Activated naive CD8-positive, alpha-beta T cell treated with anti-CD3 and anti-CD28 coated beads, Interleukin-2, amount 50 U/mL, for 24 hours (primary cell): Measurements from ENCODE around the gene EEF2K.
"Not testable (repeated sequence)": the region's sequence is repeated elsewhere in the genome, so short reads cannot be mapped to it uniquely, and the experiment has no call there.

ENCODE experiments used
- ATAC-seq: fragments of 150-1000 bp; cut with Tn5 transposase; one replicate; pipeline ENCODE4 v1.10.0; 2021
- DNase-seq: peaks from one replicate; pipeline ENCODE4 v3.0.0; 2021
- H3K27ac Mint-ChIP-seq: one replicate; pipeline ENCODE4 v1.8.0; 2021; ENCODE audit warnings: mild to moderate bottlenecking, mixed read lengths
- H3K27me3 Mint-ChIP-seq: one replicate; pipeline ENCODE4 v1.8.0; 2021; ENCODE audit warnings: mixed read lengths
- H3K36me3 Mint-ChIP-seq: one replicate; pipeline ENCODE4 v1.8.0; 2021; ENCODE audit warnings: low read depth, mixed read lengths
- H3K4me1 Mint-ChIP-seq: one replicate; pipeline ENCODE4 v1.8.0; 2021; ENCODE audit warnings: mixed read lengths
- H3K4me3 Mint-ChIP-seq: one replicate; pipeline ENCODE4 v1.8.0; 2021; ENCODE audit warnings: mild to moderate bottlenecking, moderate library complexity, mixed read lengths
- H3K9me3 Mint-ChIP-seq: one replicate; pipeline ENCODE4 v1.8.0; 2021; ENCODE audit warnings: mixed read lengths

The EEF2K gene

GRCh38 chr16:22206013-22206841 lies at the start of gene EEF2K:
Gene EEF2K (plus strand): TSS chr16:22206278. CDS start chr16:22225730, 19,452 bp downstream.
- Mint-ChIP-seq H3K9me3 (no peaks in the 10 kb centered on the region), H3K36me3 (peaks cover 10% of the 10 kb centered on the region), H3K4me3 (peak within 1 kb of the TSS; percentile 93), H3K4me1 (peaks cover 48% of the 10 kb centered on the region), H3K27ac (peak within 1 kb of the TSS; percentile 87), H3K27me3 (no peaks in the 10 kb centered on the region)
- DNase-seq (peak; percentile 85), ATAC-seq (peak; percentile 85)

GRCh38 chr16:22161401-22161800 lies 44.7 kb upstream of the EEF2K start:
- no peak for ATAC-seq
- Mint-ChIP-seq H3K27me3 (peaks cover 9% of the 10 kb centered on the region), H3K27ac (peak overlapping the region; percentile 13), H3K4me3 (no peak overlapping the region), H3K36me3 (no peaks in the 10 kb centered on the region), H3K4me1 (peaks cover 7% of the 10 kb centered on the region), H3K9me3 (peaks cover 7% of the 10 kb centered on the region)
- no peak for DNase-seq

DNA sequence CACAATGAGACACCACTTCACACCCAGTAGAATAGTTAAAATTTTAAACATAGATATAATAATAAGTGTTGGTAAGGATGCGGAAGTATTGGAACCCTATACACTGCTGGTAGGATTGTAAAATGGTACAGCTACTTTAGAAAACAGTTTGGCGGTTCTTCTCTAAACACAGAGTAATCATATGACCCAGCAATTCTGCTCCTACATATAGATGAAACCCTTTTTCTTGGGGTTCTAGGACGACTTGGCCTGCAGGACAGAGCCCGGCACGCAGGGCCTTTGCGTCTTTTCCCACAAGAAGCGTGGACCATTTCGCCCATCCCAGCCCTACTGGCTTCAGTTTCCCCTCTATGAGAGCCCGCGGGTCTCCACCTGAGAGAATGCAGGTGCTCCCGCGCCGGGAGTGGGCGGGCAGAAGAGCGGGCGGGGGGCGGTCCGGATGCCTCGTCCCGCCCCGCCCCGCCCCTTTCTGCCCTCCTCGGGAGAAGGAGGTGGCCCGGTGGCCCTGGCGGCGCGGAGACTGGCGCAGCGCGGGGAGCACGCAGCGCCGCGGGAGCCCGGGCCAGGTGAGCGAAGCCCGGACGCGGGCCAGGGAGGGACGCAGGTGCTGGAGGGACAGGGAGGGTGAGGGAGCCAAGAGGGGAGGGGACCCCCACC lies 44.0 kb upstream of the EEF2K start, which contains the start of gene SDR42E2:
Gene SDR42E2 (plus strand): TSS at position 508 of the 657 bp plus-strand sequence. CDS start 3,077 bp downstream, outside the sequence.
- DNase-seq (peak; percentile 33), ATAC-seq (peak; percentile 35)
- Mint-ChIP-seq H3K4me1 (peaks cover 7% of the 10 kb centered on the region), H3K27ac (peak within 1 kb of the TSS; percentile 13), H3K4me3 (no peak within 1 kb of the TSS), H3K9me3 (peaks cover 7% of the 10 kb centered on the region), H3K36me3 (no peaks in the 10 kb centered on the region), H3K27me3 (peaks cover 9% of the 10 kb centered on the region)

DNA sequence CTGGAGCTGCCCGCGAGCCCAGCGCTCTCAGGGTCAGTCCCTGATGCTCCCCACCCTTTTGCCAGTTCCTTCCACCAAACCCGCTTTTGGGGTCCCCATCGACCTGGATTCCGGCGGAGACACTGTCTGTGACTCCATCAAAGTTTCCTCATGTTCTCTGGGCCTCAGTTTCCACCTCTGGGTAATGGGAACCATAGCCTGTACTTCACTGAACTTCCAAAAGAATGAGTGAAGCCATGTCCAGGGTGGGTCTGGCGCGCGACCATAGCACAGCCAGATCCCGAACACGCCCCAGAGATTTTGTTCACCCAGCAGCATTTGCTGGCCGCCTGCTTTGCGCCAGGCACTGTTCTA lies 43.4 kb upstream of the EEF2K start:
- Mint-ChIP-seq H3K9me3 (peaks cover 7% of the 10 kb centered on the region), H3K36me3 (no peaks in the 10 kb centered on the region), H3K4me1 (peaks cover 7% of the 10 kb centered on the region), H3K4me3 (no peak overlapping the region), H3K27me3 (peaks cover 9% of the 10 kb centered on the region), H3K27ac (no peak overlapping the region)
- no peak for DNase-seq
- no peak for ATAC-seq

- Mint-ChIP-seq H3K9me3 (peaks cover 7% of the 10 kb centered on the region), H3K27me3 (peaks cover 9% of the 10 kb centered on the region), H3K27ac (no peak overlapping the region), H3K4me3 (no peak overlapping the region), H3K4me1 (peaks cover 7% of the 10 kb centered on the region), H3K36me3 (no peaks in the 10 kb centered on the region)
- DNase-seq = no peak
- no peak for ATAC-seq
Observed at GRCh38 chr16:22163806-22164205, 42.3 kb upstream of the EEF2K start.

DNA sequence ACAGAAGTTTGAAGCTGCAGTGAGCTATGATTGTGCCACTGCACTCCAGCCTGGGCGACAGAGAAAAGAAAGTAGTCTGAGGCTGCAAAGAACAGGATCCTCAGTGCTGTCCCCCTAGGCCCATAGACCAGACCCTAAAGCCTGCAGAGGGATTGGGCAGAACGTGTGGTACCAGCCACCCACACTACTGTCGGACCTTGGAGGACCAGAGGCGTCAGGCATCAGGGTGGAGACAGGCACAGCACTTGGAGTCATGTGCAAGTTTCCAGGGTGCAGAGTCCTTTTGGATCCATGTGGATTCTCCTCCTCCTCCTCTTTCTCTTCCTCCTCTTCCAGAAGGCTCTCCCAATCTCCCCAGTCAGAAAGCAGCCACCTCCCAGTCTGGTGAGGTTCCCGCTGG lies 41.6 kb upstream of the EEF2K start:
- DNase-seq (no peak), ATAC-seq (no peak)
- Mint-ChIP-seq H3K36me3 (no peaks in the 10 kb centered on the region), H3K4me1 (peaks cover 7% of the 10 kb centered on the region), H3K27me3 (peaks cover 9% of the 10 kb centered on the region), H3K4me3 (no peak overlapping the region), H3K27ac (no peak overlapping the region), H3K9me3 (peaks cover 7% of the 10 kb centered on the region)

DNA sequence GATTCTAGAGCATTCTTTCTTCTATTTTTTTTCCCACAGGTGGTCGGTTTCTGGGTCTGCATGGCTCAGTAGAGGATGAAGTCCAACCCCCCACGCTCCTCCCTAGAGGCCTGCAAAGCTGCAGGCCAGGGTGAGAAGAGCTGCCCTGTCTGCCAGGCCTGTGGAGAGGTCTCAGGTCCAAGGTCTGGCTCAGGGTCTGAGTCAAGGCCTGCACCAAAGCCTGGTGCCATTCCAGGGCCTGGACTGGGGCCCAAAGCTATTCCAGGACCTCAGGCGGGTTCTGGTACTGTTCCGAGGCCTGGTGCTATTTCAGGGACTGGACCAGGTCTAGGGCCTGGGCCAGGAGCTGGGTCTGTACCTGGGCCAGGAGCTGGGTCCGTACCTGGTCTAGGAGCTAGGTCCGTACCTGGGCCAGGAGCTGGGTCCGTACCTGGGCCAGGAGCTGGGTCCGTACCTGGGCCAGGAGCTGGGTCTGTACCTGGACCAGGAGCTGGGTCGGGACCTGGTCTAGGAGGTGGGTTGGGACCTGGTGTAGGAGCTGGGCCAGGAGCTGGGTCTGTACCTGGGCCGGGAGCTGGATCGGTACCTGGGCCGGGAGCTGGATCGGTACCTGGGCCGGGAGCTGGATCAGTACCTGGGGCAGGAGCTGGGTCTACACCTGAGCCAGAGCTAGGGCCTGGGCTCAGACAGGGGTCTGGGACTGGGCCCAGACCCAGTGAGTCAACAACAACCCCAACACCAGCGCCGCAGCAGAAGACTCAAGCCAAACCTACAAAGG lies 40.4 kb upstream of the EEF2K start:
- H3K27me3 Mint-ChIP-seq = peaks cover 9% of the 10 kb centered on the region
- no peak for ATAC-seq
- H3K36me3 Mint-ChIP-seq = no peaks in the 10 kb centered on the region
- H3K9me3 Mint-ChIP-seq = peaks cover 7% of the 10 kb centered on the region
- H3K4me3 Mint-ChIP-seq = no peak overlapping the region
- H3K4me1 Mint-ChIP-seq = peaks cover 7% of the 10 kb centered on the region
- no peak overlapping the region for H3K27ac Mint-ChIP-seq
- DNase-seq = no peak

GRCh38 chr16:22171953-22172352 lies 34.1 kb upstream of the EEF2K start:
- no peak overlapping the region for H3K4me3 Mint-ChIP-seq

DNA sequence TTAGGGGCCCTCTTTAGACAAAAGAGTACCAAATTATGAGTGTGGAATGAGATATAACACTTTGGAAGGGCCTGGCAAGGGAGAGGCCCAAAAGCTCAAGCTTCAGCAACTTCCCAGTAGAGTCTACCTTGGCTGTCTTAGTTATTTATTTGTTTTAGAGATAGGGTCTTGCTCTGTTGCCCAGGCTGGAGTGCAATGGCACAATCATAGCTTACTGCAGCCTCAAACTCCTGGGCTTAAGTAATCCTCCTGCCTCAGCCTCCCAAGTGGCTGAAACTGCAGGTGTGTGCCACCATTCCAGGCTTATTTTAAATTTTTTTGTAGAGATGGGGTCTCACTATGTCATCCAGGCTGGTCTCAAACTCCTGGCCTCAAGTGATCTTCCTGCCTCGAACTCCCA lies 33.4 kb upstream of the EEF2K start:
- DNase-seq, H3K27ac Mint-ChIP-seq, H3K36me3 Mint-ChIP-seq, H3K4me1 Mint-ChIP-seq, H3K9me3 Mint-ChIP-seq, ATAC-seq, H3K27me3 Mint-ChIP-seq, H3K4me3 Mint-ChIP-seq: not testable (repeated sequence)

More at GRCh38 chr16:22171953-22172352, 34.1 kb upstream of the EEF2K start:
- no peak for ATAC-seq
- Mint-ChIP-seq H3K36me3 (no peaks in the 10 kb centered on the region), H3K27me3 (no peaks in the 10 kb centered on the region), H3K27ac (no peak overlapping the region), H3K4me1 (no peaks in the 10 kb centered on the region), H3K9me3 (no peaks in the 10 kb centered on the region)
- DNase-seq = no peak

- no peaks in the 10 kb centered on the region for H3K4me1 Mint-ChIP-seq
- H3K9me3 Mint-ChIP-seq = no peaks in the 10 kb centered on the region
- no peak overlapping the region for H3K4me3 Mint-ChIP-seq
- no peak for ATAC-seq
- no peak overlapping the region for H3K27ac Mint-ChIP-seq
- no peaks in the 10 kb centered on the region for H3K27me3 Mint-ChIP-seq
- no peaks in the 10 kb centered on the region for H3K36me3 Mint-ChIP-seq
- no peak for DNase-seq
Observed at GRCh38 chr16:22174642-22175041, 31.4 kb upstream of the EEF2K start.

DNA sequence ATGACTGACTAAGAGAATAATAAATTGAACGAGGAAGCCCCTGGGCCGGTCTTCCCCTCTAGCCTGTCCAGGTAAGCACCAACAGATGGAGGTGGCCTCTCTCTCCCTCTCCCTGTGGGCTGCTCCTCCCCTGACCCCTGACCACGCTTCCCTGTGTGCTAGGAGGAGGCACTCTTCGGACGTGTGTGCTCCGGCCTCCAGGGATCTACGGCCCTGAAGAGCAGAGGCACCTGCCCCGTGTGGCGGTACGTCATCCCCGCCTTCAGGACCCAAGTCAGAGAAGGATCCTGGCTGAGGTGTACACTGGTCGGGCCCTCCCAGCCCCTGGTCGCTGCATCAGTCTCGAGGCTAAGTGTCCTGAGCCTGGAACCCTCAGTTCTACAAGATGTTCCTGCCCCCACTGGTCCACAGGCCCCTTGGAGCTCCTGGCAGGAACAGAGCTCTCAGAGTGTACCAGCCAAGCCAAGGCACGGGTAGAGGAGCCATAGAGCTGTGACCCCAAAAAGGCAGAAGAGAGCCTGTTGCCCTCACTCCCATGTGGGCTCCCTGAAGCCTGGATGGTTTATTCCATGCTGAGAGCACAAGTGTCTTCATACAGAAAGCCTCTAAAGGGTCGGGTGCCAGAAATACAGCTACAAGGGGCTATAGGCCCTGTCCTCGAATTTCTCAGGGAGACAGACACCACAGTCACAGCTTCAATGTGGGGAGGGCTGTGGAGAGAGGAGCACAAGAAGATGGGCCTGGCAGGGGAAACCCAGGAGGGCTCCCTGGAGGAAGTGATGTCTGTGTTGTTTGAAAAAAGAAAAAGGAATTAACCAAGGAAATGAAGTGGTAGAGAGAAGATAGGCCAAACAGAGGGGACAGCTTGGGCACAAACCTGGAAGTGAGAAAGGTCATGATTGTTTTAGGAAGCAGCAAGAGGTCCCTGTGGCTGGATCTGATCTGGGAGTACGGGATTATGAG lies 27.8 kb upstream of the EEF2K start:
- Mint-ChIP-seq H3K4me1 (no peaks in the 10 kb centered on the region), H3K9me3 (no peaks in the 10 kb centered on the region), H3K4me3 (no peak overlapping the region), H3K27ac (no peak overlapping the region), H3K27me3 (no peaks in the 10 kb centered on the region), H3K36me3 (no peaks in the 10 kb centered on the region)
- no peak for ATAC-seq
- DNase-seq = no peak

GRCh38 chr16:22181426-22181825 lies 24.7 kb upstream of the EEF2K start:
- H3K4me1 Mint-ChIP-seq = no peaks in the 10 kb centered on the region
- no peak overlapping the region for H3K4me3 Mint-ChIP-seq
- no peak overlapping the region for H3K27ac Mint-ChIP-seq
- H3K36me3 Mint-ChIP-seq = no peaks in the 10 kb centered on the region
- H3K9me3 Mint-ChIP-seq = no peaks in the 10 kb centered on the region
- no peak for DNase-seq
- H3K27me3 Mint-ChIP-seq = no peaks in the 10 kb centered on the region
- no peak for ATAC-seq

DNA sequence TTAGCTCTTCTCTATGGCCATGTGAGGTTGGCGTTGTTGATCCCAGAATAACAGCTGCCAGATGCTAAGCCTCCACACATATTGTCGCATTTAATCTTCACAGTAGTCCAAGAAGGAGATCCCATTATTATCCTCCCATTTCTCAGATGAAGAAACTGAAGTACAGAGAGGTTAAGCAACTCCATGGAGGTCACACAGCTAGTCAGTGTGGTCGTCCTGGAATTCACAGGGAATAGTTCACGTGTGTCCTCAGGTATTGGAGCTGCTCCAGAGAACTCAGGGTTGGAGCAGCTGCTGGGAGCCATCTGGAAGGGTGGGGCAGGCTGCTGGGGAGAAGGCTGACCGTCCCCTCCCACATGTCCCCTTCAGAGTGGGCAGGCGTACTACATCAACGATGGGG lies 24.2 kb upstream of the EEF2K start:
- no peaks in the 10 kb centered on the region for H3K27me3 Mint-ChIP-seq
- no peak overlapping the region for H3K27ac Mint-ChIP-seq
- no peak overlapping the region for H3K4me3 Mint-ChIP-seq
- H3K9me3 Mint-ChIP-seq = no peaks in the 10 kb centered on the region
- DNase-seq (no peak), ATAC-seq (no peak)
- no peaks in the 10 kb centered on the region for H3K4me1 Mint-ChIP-seq
- no peaks in the 10 kb centered on the region for H3K36me3 Mint-ChIP-seq

DNA sequence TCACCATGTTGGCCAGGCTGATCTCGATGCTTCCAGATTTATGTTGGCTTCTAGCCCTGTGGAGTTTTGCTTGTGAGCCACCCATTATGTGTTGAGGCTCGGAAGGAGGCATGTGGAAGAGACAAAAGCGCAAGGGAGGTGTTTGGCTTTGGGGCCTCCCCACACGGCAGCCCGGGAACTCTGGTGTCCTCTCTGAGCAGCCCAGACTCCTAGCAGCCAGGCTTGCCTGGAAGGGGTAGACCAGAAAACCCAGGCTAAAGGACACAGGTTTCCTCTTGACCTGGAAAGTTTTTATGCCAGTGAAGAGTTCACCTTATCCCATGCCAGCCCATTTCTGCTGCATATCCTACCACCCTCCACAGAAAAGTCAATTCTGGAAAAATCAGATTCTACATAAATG lies 22.7 kb upstream of the EEF2K start:
- H3K4me3 Mint-ChIP-seq = no peak overlapping the region
- H3K27me3 Mint-ChIP-seq = no peaks in the 10 kb centered on the region
- no peak overlapping the region for H3K27ac Mint-ChIP-seq
- ATAC-seq = no peak
- H3K9me3 Mint-ChIP-seq = no peaks in the 10 kb centered on the region
- H3K36me3 Mint-ChIP-seq = no peaks in the 10 kb centered on the region
- peaks cover 4% of the 10 kb centered on the region for H3K4me1 Mint-ChIP-seq
- DNase-seq = no peak
